Neural cell (in vitro differentiated cells): Measurements from ENCODE around the gene ZNF536.

ENCODE experiments used
- CTCF ChIP-seq: fragments of 450-650 bp; IDR thresholded peaks from 2 replicates; pipeline ENCODE4 v1.5.1; 2014; ENCODE audit warnings: antibody characterized with exemption, mild to moderate bottlenecking, moderate library complexity; ENCODE audit not compliant: poor library complexity, severe bottlenecking
- EP300 ChIP-seq: fragments of 450-650 bp; conservative IDR thresholded peaks from 2 replicates; pipeline ENCODE4 v1.6.1; 2014; ENCODE audit warnings: antibody characterized with exemption, mild to moderate bottlenecking, moderate library complexity; ENCODE audit not compliant: poor library complexity, severe bottlenecking
- EZH2 ChIP-seq: fragments of 200-600, 300-800 bp; shearing (Covaris generic), sonication (generic); IDR thresholded peaks from 2 replicates; pipeline ENCODE4 v1.6.1; 2014; ENCODE audit warnings: antibody characterized with exemption, low read length, borderline replicate concordance, mild to moderate bottlenecking; ENCODE audit not compliant: insufficient read depth, poor library complexity, severe bottlenecking
- MXI1 ChIP-seq: fragments of 450-650 bp; conservative IDR thresholded peaks from 2 replicates; pipeline ENCODE4 v1.6.1; 2014; ENCODE audit warnings: antibody characterized with exemption, mild to moderate bottlenecking; ENCODE audit not compliant: poor library complexity, severe bottlenecking
- POLR2AphosphoS5 ChIP-seq: IDR thresholded peaks from 2 replicates; pipeline ENCODE4 v1.6.1; 2012
- RAD21 ChIP-seq: fragments of 450-650 bp; conservative IDR thresholded peaks from 2 replicates; pipeline ENCODE4 v1.6.1; 2014; ENCODE audit warnings: antibody characterized with exemption, mild to moderate bottlenecking, moderate library complexity
- REST ChIP-seq: IDR thresholded peaks from 2 replicates; pipeline ENCODE4 v1.6.1; 2012; ENCODE audit warnings: borderline replicate concordance
- TAF1 ChIP-seq: IDR thresholded peaks from 2 replicates; pipeline ENCODE4 v1.6.1; 2012; ENCODE audit warnings: low read depth

GRCh38 chr19:30577551-30578105 lies 205.4 kb downstream of the ZNF536 start:
- TF ChIP-seq CTCF (no peak), EZH2 (no peak), EP300 (no peak), MXI1 (no peak), TAF1 (no peak), POLR2AphosphoS5 (no peak), RAD21 (no peak), REST (no peak)
